H1 (cell line): ENCODE measurements around the gene B9D1. TPM values are rescaled to one million over a fixed set of nuclear protein-coding genes. Genes with fewer than 3 reads are reported as not detected.

Experiments
- CTCF ChIA-PET: fragments of 300-600 bp; sonication (Branson Sonifier 250); formaldehyde crosslinking; loops from one replicate; lab custom pipeline; 2021; ENCODE audit not compliant: partially characterized antibody; lab: Charles Lee
- POLR2A ChIA-PET: fragments of 300-600 bp; sonication (Branson Sonifier 250); formaldehyde crosslinking; loops from one replicate; lab custom pipeline; 2021; ENCODE audit warnings: inconsistent platforms; ENCODE audit not compliant: partially characterized antibody; lab: Charles Lee
- DNase-seq, 2 experiments: peaks; one replicate each; pipeline versions ENCODE4 v3.0.0 to v3.0.0-alpha.2; 2010 to 2022; ENCODE audit warnings: low spot score in 2 of 2, low read depth in 1 of 2, mixed read lengths in 1 of 2
- FAIRE-seq: peaks from 2 replicates; lab custom pipeline; 2011; peaks lifted over from hg19 to GRCh38; lab: Jason Lieb, UNC
- H2AFZ ChIP-seq: 2 replicates; pipeline ENCODE4 v1.8.1; 2012; ENCODE audit warnings: low read length, inconsistent platforms
- H2AK5ac ChIP-seq: 2 replicates; pipeline ENCODE4 v1.6.1; 2013; ENCODE audit warnings: low read depth, low read length
- H2BK120ac ChIP-seq: replicated peaks from 2 replicates; pipeline ENCODE3; 2013; ENCODE audit warnings: low read depth, low read length, inconsistent platforms
- H2BK12ac ChIP-seq: 2 replicates; pipeline ENCODE4 v1.6.1; 2013; ENCODE audit warnings: low read depth, low read length
- H2BK15ac ChIP-seq: 2 replicates; pipeline ENCODE4 v1.6.1; 2013; ENCODE audit warnings: low read length
- H2BK20ac ChIP-seq: 2 replicates; pipeline ENCODE4 v1.6.1; 2013; ENCODE audit warnings: low read length
- H2BK5ac ChIP-seq: 2 replicates; pipeline ENCODE4 v1.6.1; 2013; ENCODE audit warnings: low read depth, low read length
- H3K14ac ChIP-seq: 2 replicates; pipeline ENCODE4 v1.6.1; 2013; ENCODE audit warnings: inconsistent platforms; ENCODE audit not compliant: insufficient read length
- H3K18ac ChIP-seq: 2 replicates; pipeline ENCODE4 v1.6.1; 2013; ENCODE audit warnings: low read length; ENCODE audit errors: extremely low read depth
- H3K23ac ChIP-seq: 2 replicates; pipeline ENCODE4 v1.6.1; 2013; ENCODE audit warnings: inconsistent platforms; ENCODE audit not compliant: insufficient read length
- H3K23me2 ChIP-seq: 2 replicates; pipeline ENCODE4 v1.6.1; 2013; ENCODE audit warnings: low read depth, low read length
- H3K27ac ChIP-seq: 2 replicates; pipeline ENCODE4 v1.6.1; 2011; ENCODE audit warnings: low read depth, low read length, inconsistent platforms
- H3K27me3 ChIP-seq, 4 experiments: replicated peaks in 1 of 4; 1 replicate in 1 of 4; 2 replicates in 3 of 4; pipeline versions ENCODE4 v1.6.1 to v1.8.1; 2011 to 2013; ENCODE audit warnings: low read length in 3 of 4, mild to moderate bottlenecking in 3 of 4, inconsistent platforms in 2 of 4, mixed read lengths in 2 of 4, moderate library complexity in 1 of 4; ENCODE audit not compliant: control insufficient read depth in 3 of 4, insufficient read depth in 3 of 4; ENCODE audit errors: extremely low read depth in 1 of 4
- H3K36me3 ChIP-seq, 4 experiments: 2 replicates each; pipeline versions ENCODE4 v1.6.1 to v1.8.1; 2011 to 2013; ENCODE audit warnings: mild to moderate bottlenecking in 4 of 4, low read length in 3 of 4, moderate library complexity in 2 of 4, control low read depth in 1 of 4, inconsistent platforms in 1 of 4; ENCODE audit not compliant: insufficient read depth in 4 of 4, control insufficient read depth in 2 of 4
- H3K4ac ChIP-seq: replicated peaks from 2 replicates; pipeline ENCODE3; 2013; ENCODE audit warnings: low read length, low read depth, mixed read lengths, inconsistent platforms; ENCODE audit not compliant: insufficient read length
- H3K4me1 ChIP-seq, 4 experiments: replicated peaks in 1 of 4; 1 replicate in 1 of 4; 2 replicates in 3 of 4; pipeline versions ENCODE4 v1.6.1 to v1.8.1; 2011 to 2013; ENCODE audit warnings: low read length in 3 of 4, inconsistent platforms in 2 of 4, mixed read lengths in 1 of 4; ENCODE audit not compliant: insufficient read depth in 4 of 4, control insufficient read depth in 3 of 4
- H3K4me2 ChIP-seq, 2 experiments: 2 replicates each; pipeline versions ENCODE4 v1.6.1 to v1.8.1; 2011 to 2013; ENCODE audit warnings: low read depth in 2 of 2, low read length in 2 of 2, control low read depth in 1 of 2, inconsistent platforms in 1 of 2, mild to moderate bottlenecking in 1 of 2; ENCODE audit not compliant: insufficient read depth in 1 of 2
- H3K4me3 ChIP-seq, 4 experiments: fragments of 200-600, 300-600 bp in 1 of 4; sonication (generic), shearing (Covaris generic), sonication (Bioruptor Twin) in 1 of 4; 2 replicates each; pipeline versions ENCODE4 v1.5.1 to v1.8.1; 2011 to 2016; ENCODE audit warnings: low read length in 4 of 4, low read depth in 3 of 4, control low read depth in 2 of 4, inconsistent platforms in 2 of 4, mild to moderate bottlenecking in 2 of 4, mixed read lengths in 1 of 4, moderate library complexity in 1 of 4; ENCODE audit not compliant: insufficient read depth in 2 of 4; ENCODE audit errors: extremely low read depth in 1 of 4
- H3K56ac ChIP-seq: replicated peaks from 2 replicates; pipeline ENCODE3; 2013; ENCODE audit warnings: low read depth, mild to moderate bottlenecking, mixed read lengths, low read length, inconsistent platforms; ENCODE audit not compliant: insufficient read length
- H3K79me1 ChIP-seq: 2 replicates; pipeline ENCODE4 v1.6.1; 2013; ENCODE audit warnings: low read depth, low read length, control low read depth
- H3K79me2 ChIP-seq, 2 experiments: 2 replicates each; pipeline versions ENCODE4 v1.6.1 to v1.8.1; 2012 to 2013; ENCODE audit warnings: low read length in 2 of 2, mild to moderate bottlenecking in 2 of 2, inconsistent platforms in 1 of 2; ENCODE audit not compliant: insufficient read depth in 2 of 2, control insufficient read depth in 1 of 2
- H3K9ac ChIP-seq, 4 experiments: replicated peaks in 1 of 4; 1 replicate in 1 of 4; 2 replicates in 3 of 4; pipeline versions ENCODE4 v1.6.1 to v1.8.1; 2011 to 2013; ENCODE audit warnings: low read depth in 3 of 4, low read length in 3 of 4, control low read depth in 2 of 4, mild to moderate bottlenecking in 2 of 4, moderate library complexity in 2 of 4, inconsistent platforms in 1 of 4; ENCODE audit errors: extremely low read depth in 1 of 4
- H3K9me3 ChIP-seq, 2 experiments: 2 replicates each; pipeline versions ENCODE4 v1.6.1 to v1.8.1; 2012 to 2013; ENCODE audit warnings: mild to moderate bottlenecking in 2 of 2, moderate library complexity in 2 of 2, control low read depth in 1 of 2, inconsistent platforms in 1 of 2, low read depth in 1 of 2, low read length in 1 of 2, mixed read lengths in 1 of 2; ENCODE audit not compliant: insufficient read depth in 2 of 2
- H4K20me1 ChIP-seq, 2 experiments: replicated peaks in 1 of 2; 2 replicates each; pipeline versions ENCODE3 to v1.8.1; 2011 to 2013; ENCODE audit warnings: inconsistent platforms in 2 of 2, low read length in 2 of 2, mild to moderate bottlenecking in 1 of 2; ENCODE audit not compliant: insufficient read depth in 2 of 2, control insufficient read depth in 1 of 2
- H4K5ac ChIP-seq: 2 replicates; pipeline ENCODE4 v1.6.1; 2013; ENCODE audit warnings: low read length, low read depth, mixed read lengths, inconsistent platforms; ENCODE audit not compliant: insufficient read length
- H4K8ac ChIP-seq: 2 replicates; pipeline ENCODE4 v1.8.0; 2013; ENCODE audit warnings: mild to moderate bottlenecking, moderate library complexity, low read length, inconsistent platforms; ENCODE audit not compliant: insufficient read depth; ENCODE audit errors: extremely low read depth
- H4K91ac ChIP-seq: replicated peaks from 2 replicates; pipeline ENCODE3; 2013; ENCODE audit warnings: low read length, mixed read lengths, inconsistent platforms; ENCODE audit not compliant: insufficient read length
- CEBPB ChIP-seq: IDR thresholded peaks from 2 replicates; pipeline ENCODE4 v1.6.1; 2012; ENCODE audit warnings: low read depth, low read length
- CTBP2 ChIP-seq: IDR thresholded peaks from 2 replicates; pipeline ENCODE4 v1.7.0; 2011; ENCODE audit warnings: borderline replicate concordance, mild to moderate bottlenecking, moderate library complexity, mixed read lengths, low read length; ENCODE audit not compliant: insufficient read depth, insufficient read length
- CTCF ChIP-seq, 3 experiments: IDR thresholded peaks; 1 replicate in 2 of 3; 2 replicates in 1 of 3; pipeline versions ENCODE4 v1.5.1 to v1.6.1; 2011; ENCODE audit warnings: low read length in 3 of 3, mild to moderate bottlenecking in 3 of 3, inconsistent platforms in 2 of 3, low read depth in 1 of 3, moderate library complexity in 1 of 3; ENCODE audit not compliant: insufficient read depth in 1 of 3; ENCODE audit errors: control extremely low read depth in 1 of 3
- EGR1 ChIP-seq: IDR thresholded peaks from 2 replicates; pipeline ENCODE4 v1.6.1; 2011; ENCODE audit warnings: low read depth, low read length, borderline replicate concordance
- MAFK ChIP-seq: IDR thresholded peaks from 2 replicates; pipeline ENCODE4 v1.6.1; 2012; ENCODE audit warnings: low read depth, mild to moderate bottlenecking, improper control_type of control experiment, low read length
- NRF1 ChIP-seq: IDR thresholded peaks from 2 replicates; pipeline ENCODE4 v1.6.1; 2011; ENCODE audit warnings: mild to moderate bottlenecking, low read depth, low read length, improper control_type of control experiment
- RFX5 ChIP-seq: IDR thresholded peaks from 2 replicates; pipeline ENCODE4 v1.6.1; 2011; ENCODE audit warnings: low read depth, low read length, improper control_type of control experiment, borderline replicate concordance
- SAP30 ChIP-seq: fragments of 300-600 bp; sonication (generic); IDR thresholded peaks from 2 replicates; pipeline ENCODE4 v1.7.1; 2012; ENCODE audit warnings: low read length, moderate library complexity, mild to moderate bottlenecking, inconsistent platforms; ENCODE audit not compliant: insufficient read depth, insufficient replicate concordance
- SIRT6 ChIP-seq: IDR thresholded peaks from one replicate; pipeline ENCODE4 v1.7.1; 2012; ENCODE audit warnings: low read length, inconsistent platforms
- SP4 ChIP-seq: IDR thresholded peaks from 2 replicates; pipeline ENCODE4 v1.6.1; 2012; ENCODE audit warnings: low read length, inconsistent platforms
- SRF ChIP-seq: IDR thresholded peaks from 2 replicates; pipeline ENCODE4 v1.6.1; 2011; ENCODE audit warnings: mild to moderate bottlenecking, low read depth, low read length, moderate library complexity
- WGBS, 2 experiments: shearing (Covaris generic) in 1 of 2; methylation state at CpG; one replicate each; pipeline versions ENCODE4 v1.1.6 to v1.1.7; 2013 to 2015; ENCODE audit warnings: low lambda C conversion rate in 2 of 2, mixed read lengths in 2 of 2, inconsistent platforms in 1 of 2, low coverage in 1 of 2, missing lambda C conversion rate in 1 of 2; ENCODE audit not compliant: insufficient replicate concordance in 2 of 2, insufficient coverage in 1 of 2, insufficient read length in 1 of 2; ENCODE audit errors: extremely low coverage in 1 of 2, missing lambda C conversion rate in 1 of 2; 5-methylcytosine and 5-hydroxymethylcytosine counted together
- polyA plus RNA-seq, 7 experiments: library from polyadenylated mRNA; depleted of rRNA in 3 of 7; stranded (reverse) in 5 of 7; unstranded in 2 of 7; fragments of >200 nt in 5 of 7; fragments of 200-250 nt in 2 of 7; gene quantifications; 1 replicate in 5 of 7; 2 replicates in 1 of 7; 4 replicates in 1 of 7; pipeline versions ENCODE4 v1.2.1 to v1.2.3, GENCODE V29; 2011 to 2013; ENCODE audit warnings: missing spikeins in 2 of 7, mixed read lengths in 2 of 7
- total RNA-seq: library from RNA; stranded (reverse); fragmentation: NEBNext Ultra II Directional; extraction: Animal tissue kit (Norgen Biotek cat#: 25700); gene quantifications from 2 replicates; pipeline ENCODE4 v1.2.1, GENCODE V29; 2021

B9D1 gene
- total and polyA plus RNA-seq, 2 of the 8 experiments (the other 6 are each of a cell fraction or from before 2014, with no cell fraction given), result 24.6 to 65.7 TPM

- Histone ChIP-seq H3K23me2 (0 out of 2 replicates have a peak, but pooled peaks cover 5% of the 10 kb centered on the region), H3K36me3 (no peaks in the 10 kb centered on the region), H2BK12ac (peak overlapping the region; percentile 62; the same call in 1 of the 2 replicates), H3K4me3 (no peak overlapping the region), H3K18ac (no peak overlapping the region; the same call in 1 of the 2 replicates), H2AK5ac (no peak overlapping the region; the same call in 1 of the 2 replicates), H3K9me3 (no peaks in the 10 kb centered on the region), H3K23ac (no peak overlapping the region), H2BK120ac (no peak overlapping the region), H2BK15ac (peak overlapping the region; percentile 40; the same call in 1 of the 2 replicates), H3K4me2 (no peak overlapping the region), H3K27me3 (peaks cover 0 to 4% (median 0%) of the 10 kb centered on the region in 4 experiments; a peak in 1 of 7 replicates), H2BK20ac (0 out of 2 replicates have a peak overlapping the region, but pooled peaks have one; percentile 23), H2AFZ (no peak overlapping the region), H4K5ac (no peak overlapping the region), H3K14ac (no peak overlapping the region), H3K4me1 (peaks cover 0 to 13% (median 6%) of the 10 kb centered on the region in 4 experiments; a peak in 4 of 7 replicates), H3K9ac (no peak overlapping the region), H4K8ac (peak overlapping the region; percentile 23; the same call in 1 of the 2 replicates), H3K79me2 (no peaks in the 10 kb centered on the region), H4K20me1 (peaks cover 0 to 1% of the 10 kb centered on the region in 2 experiments), H3K79me1 (no peaks in the 10 kb centered on the region), H3K27ac (no peak overlapping the region), H3K4ac (peak overlapping the region; percentile 39), H2BK5ac (peak overlapping the region; percentile 18; the same call in 1 of the 2 replicates), H3K56ac (peak overlapping the region; percentile 18), H4K91ac (no peak overlapping the region)
- 89% methylated on average over 6 of the region's 6 CpGs; no CpG with 5 or more reads in 1 of the 2 experiments for WGBS, 2 experiments
- ChIA-PET POLR2A (interaction anchor here (0.9 to 1.9 kb wide), 5 partner anchors 10 to 49 kb away, joined by 3 to 5 read pairs (median 3); no protein-coding TSS in a partner anchor), CTCF (interaction anchor here (0.9 to 3.5 kb wide), 8 partner anchors 12 to 356 kb away, joined by 3 to 10 read pairs (median 6); partner anchors contain the start of genes B9D1 and MAPK7)
- FAIRE-seq (no peak), DNase-seq (no peak)
- TF ChIP-seq SRF, result no peak
- no peak for TF ChIP-seq SAP30
- TF ChIP-seq CTCF (IDR thresholded peaks at IDR 0.05; ENCODE audit: control extremely low read depth in 1 of 3, insufficient read depth in 1 of 3, low read depth in 1 of 3, low read length in 3 of 3), result no peak
- TF ChIP-seq SP4, result no peak
- TF ChIP-seq SIRT6, result no peak
- no peak for TF ChIP-seq RFX5
- TF ChIP-seq MAFK, result no peak
- TF ChIP-seq CEBPB, result no peak
- no peak for TF ChIP-seq CTBP2
- no peak for TF ChIP-seq EGR1
- no peak for TF ChIP-seq NRF1
Measured at GRCh38 chr17:19410091-19410490, 47.6 kb upstream of the B9D1 start.
